Lower leg skin (tissue), 4 donors: ENCODE data around the gene PSMA5. TPM values are rescaled to one million over a fixed set of nuclear protein-coding genes. Genes with fewer than 3 reads are reported as not detected.

ENCODE experiments used
- DNase-seq, 2 donors: peaks; one replicate each; pipeline ENCODE4 v3.0.0-alpha.2; 2019; ENCODE audit warnings: low spot score in 2 of 2
- H3K4me3 ChIP-seq: fragments of 200-600 bp; sonication (generic); 2 replicates; pipeline ENCODE4 v1.5.1; 2017; ENCODE audit warnings: mild to moderate bottlenecking, low read depth; ENCODE audit not compliant: poor library complexity, severe bottlenecking
- CTCF ChIP-seq, 3 donors: fragments of 450-650 bp; IDR thresholded peaks; one replicate each; pipeline ENCODE4 v1.5.1; 2016; ENCODE audit warnings: antibody characterized with exemption in 3 of 3, mild to moderate bottlenecking in 3 of 3, moderate library complexity in 2 of 3
- POLR2A ChIP-seq, 2 donors: fragments of 450-650 bp; IDR thresholded peaks; one replicate each; pipeline ENCODE4 v1.6.1; 2016 to 2017; ENCODE audit warnings: antibody characterized with exemption in 2 of 2, mild to moderate bottlenecking in 1 of 2, moderate library complexity in 1 of 2
- WGBS, 2 donors: methylation state at CpG; one replicate each; pipeline ENCODE4 v1.1.5; 2018; 5-methylcytosine and 5-hydroxymethylcytosine counted together
- intact Hi-C: fragments of 100-400 bp; cut with DNase I; formaldehyde crosslinking; loops from one replicate; pipeline ENCODE4 v1.15.0; 2023; ENCODE audit warnings: low total_unique reads
- total RNA-seq, 4 donors: library from RNA; depleted of rRNA; stranded (reverse); fragments of >200 nt; gene quantifications; one replicate each; pipeline ENCODE4 v1.1.0, GENCODE V29; 2016

PSMA5 gene
- total RNA-seq, 4 donors from 2014 or later, result 24.6 to 46.6 (median 30.2) TPM

DNA sequence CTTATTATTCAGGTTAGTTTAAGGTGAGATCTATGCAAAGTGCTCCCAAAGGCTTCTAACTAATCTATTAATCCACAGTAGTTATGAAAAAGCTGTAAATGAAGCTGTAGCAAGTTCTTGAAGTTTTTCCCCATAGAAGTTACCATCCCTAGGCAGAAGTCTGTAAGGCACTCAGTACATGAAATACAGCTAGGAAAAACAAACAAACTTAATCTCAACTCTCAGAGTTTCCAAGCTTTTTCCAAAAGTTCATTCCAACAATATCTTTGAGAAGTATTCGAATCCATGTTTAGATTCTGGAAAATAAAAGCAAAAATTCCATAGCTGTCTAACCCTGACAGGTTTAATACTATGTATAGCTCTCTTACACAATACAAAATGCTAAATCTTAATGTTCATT, 69.7 kb downstream of the PSMA5 start:
- no peak for TF ChIP-seq CTCF (IDR thresholded peaks at IDR 0.05)
- no peak for TF ChIP-seq POLR2A (IDR thresholded peaks at IDR 0.05)
- DNase-seq, result no peak
- intact Hi-C loops, result no loop called here
- 76 to 88% methylated on average over 1 of the region's 1 CpG for WGBS, 2 donors
- no peak overlapping the region for H3K4me3 ChIP-seq

GRCh38 chr1:109354929-109355328, 71.3 kb downstream of the PSMA5 start:
- intact Hi-C loops, result no loop called here
- no peak for TF ChIP-seq CTCF (IDR thresholded peaks at IDR 0.05)
- no peak for TF ChIP-seq POLR2A (IDR thresholded peaks at IDR 0.05)
- no peak for DNase-seq
- H3K4me3 ChIP-seq, result no peak overlapping the region
- 90 to 99% methylated on average over 3 of the region's 3 CpGs for WGBS, 2 donors

DNA sequence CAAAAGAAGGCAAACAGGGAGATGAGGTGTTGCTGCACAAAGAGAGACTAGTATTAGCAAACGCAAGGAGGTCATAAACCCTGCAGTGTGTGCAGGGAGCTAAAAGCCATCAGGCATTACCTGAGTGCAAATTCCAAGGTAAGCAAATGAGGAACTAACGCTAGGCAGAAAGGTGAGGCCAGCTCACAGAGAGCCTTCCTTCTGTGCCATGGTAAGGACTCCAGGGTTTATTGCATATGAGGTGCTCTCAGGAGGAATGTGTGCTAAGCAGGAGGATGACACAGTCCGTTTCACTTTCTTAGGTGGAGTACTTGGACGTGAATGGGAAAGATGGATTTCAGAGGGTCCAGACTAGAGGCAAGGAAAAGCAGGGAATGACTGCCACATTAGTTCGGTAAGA, 74.8 kb downstream of the PSMA5 start:
- intact Hi-C loops, result no loop called here
- H3K4me3 ChIP-seq, result no peak overlapping the region
- DNase-seq, result no peak
- TF ChIP-seq CTCF (IDR thresholded peaks at IDR 0.05) (no peak), POLR2A (IDR thresholded peaks at IDR 0.05) (no peak)
- 64 to 69% methylated on average over 5 of the region's 5 CpGs for WGBS, 2 donors

GRCh38 chr1:109350655-109351054, 75.6 kb downstream of the PSMA5 start:
- no peak for DNase-seq
- WGBS, 2 donors, result 89 to 100% methylated on average over 1 of the region's 1 CpG
- no peak overlapping the region for H3K4me3 ChIP-seq
- TF ChIP-seq POLR2A (IDR thresholded peaks at IDR 0.05), result no peak
- no peak for TF ChIP-seq CTCF (IDR thresholded peaks at IDR 0.05)
- intact Hi-C loops, result no loop called here

DNA sequence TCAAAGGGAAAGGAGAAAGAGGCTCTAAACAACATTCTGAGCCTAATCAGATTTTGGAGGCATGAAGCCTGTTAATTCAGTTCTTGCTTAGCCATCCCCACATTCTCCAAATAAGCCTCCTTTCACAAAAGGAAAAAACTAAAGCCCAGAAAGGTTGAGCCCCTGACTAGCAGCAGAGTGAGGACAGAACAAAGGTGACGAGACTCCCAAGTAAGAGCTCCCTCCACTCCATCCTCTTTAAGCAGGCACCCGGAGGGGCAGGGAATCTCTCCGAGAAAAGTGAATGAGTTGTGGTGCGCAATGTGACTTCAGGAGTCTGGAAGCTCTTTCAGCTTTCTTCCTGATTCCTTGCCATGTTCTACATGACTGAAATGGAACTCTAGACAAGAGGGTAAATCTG, 76.1 kb downstream of the PSMA5 start:
- intact Hi-C loops, result no loop called here
- TF ChIP-seq CTCF (IDR thresholded peaks at IDR 0.05), result no peak
- no peak for TF ChIP-seq POLR2A (IDR thresholded peaks at IDR 0.05)
- DNase-seq, result no peak
- WGBS, 2 donors, result 93% methylated on average over 4 of the region's 4 CpGs
- H3K4me3 ChIP-seq, result no peak overlapping the region

Other genes starting within 250 kb of the PSMA5 start
- gene SARS1, start 212.5 kb downstream of the PSMA5 start, total RNA-seq, result 100 to 1,000 TPM; 154 to 172 (median 165) TPM
- 100 to 1,000 TPM in 2 of 4 donors, 10 to 100 TPM in 2; 86.4 to 109 (median 102) TPM for gene CELSR2, start 176.9 kb downstream of the PSMA5 start, total RNA-seq
- gene PSRC1, start 143.3 kb downstream of the PSMA5 start, total RNA-seq, result 1 to 10 TPM; 2.8 to 6.9 (median 5.3) TPM
- not detected for gene MYBPHL, start 119.4 kb downstream of the PSMA5 start, total RNA-seq
- gene SORT1, start 28.5 kb downstream of the PSMA5 start, total RNA-seq, result 10 to 100 TPM; 29.8 to 53.1 (median 39.5) TPM
- gene SYPL2, start 40.1 kb upstream of the PSMA5 start, total RNA-seq, result 1 to 10 TPM in 1 of 4 donors, under 1 TPM in 2, not detected in 1; 0.27 to 1.8 (median 0.38) TPM
- 1 to 10 TPM; 4.3 to 7.8 (median 4.8) TPM for gene ATXN7L2, start 57.5 kb upstream of the PSMA5 start, total RNA-seq
- 10 to 100 TPM; 11.3 to 22.7 (median 17.8) TPM for gene CYB561D1, start 67.6 kb upstream of the PSMA5 start, total RNA-seq
- 1 to 10 TPM; 3.9 to 7.9 (median 5.4) TPM for gene AMIGO1, start 83.3 kb upstream of the PSMA5 start, total RNA-seq
- 1 to 10 TPM in 1 of 4 donors, not detected in 3; 1.0 TPM for gene GPR61, start 113.4 kb upstream of the PSMA5 start, total RNA-seq
- gene GNAI3, start 122.2 kb upstream of the PSMA5 start, total RNA-seq, result 10 to 100 TPM in 3 of 4 donors, 1 to 10 TPM in 1; 8.5 to 13.2 (median 10.7) TPM
- gene GNAT2, start 193.2 kb upstream of the PSMA5 start, total RNA-seq, result not detected
- gene AMPD2, start 193.4 kb upstream of the PSMA5 start, total RNA-seq, result 10 to 100 TPM; 30.9 to 62.1 (median 40.7) TPM
- 10 to 100 TPM; 13.4 to 23.3 (median 19.1) TPM for gene GSTM4, start 229.7 kb upstream of the PSMA5 start, total RNA-seq
- 100 to 1,000 TPM in 1 of 4 donors, 10 to 100 TPM in 3; 48.1 to 183 (median 57.2) TPM for gene GSTM2, start 241.6 kb upstream of the PSMA5 start, total RNA-seq